DMS 273 (cell line): ENCODE results near the gene BACH2.

ENCODE experiments used
- DNase-seq: peaks from one replicate; lab custom pipeline; 2025; ENCODE audit not compliant: unreplicated experiment; lab: John Stamatoyannopoulos, UW

The BACH2 gene

GRCh38 chr6:90241229-90241880, 55.3 kb downstream of the BACH2 start:
- peak; percentile 77 for DNase-seq

- no peak for DNase-seq
Observed at GRCh38 chr6:90238496-90239266, 58.0 kb downstream of the BACH2 start.

- no peak for DNase-seq
Observed at GRCh38 chr6:90237350-90237990, 59.2 kb downstream of the BACH2 start.

- no peak for DNase-seq
Observed at GRCh38 chr6:90233994-90234393, 62.6 kb downstream of the BACH2 start.

- no peak for DNase-seq
Observed at GRCh38 chr6:90233213-90233612, 63.4 kb downstream of the BACH2 start.

- no peak for DNase-seq
Observed at GRCh38 chr6:90231798-90232197, 64.8 kb downstream of the BACH2 start.

GRCh38 chr6:90231308-90231707, 65.3 kb downstream of the BACH2 start:
- no peak for DNase-seq

GRCh38 chr6:90230548-90231215, 66.0 kb downstream of the BACH2 start:
- no peak for DNase-seq

- DNase-seq = no peak
Observed at GRCh38 chr6:90229331-90230010, 67.2 kb downstream of the BACH2 start.

- DNase-seq = no peak
Observed at GRCh38 chr6:90227673-90228072, 69.0 kb downstream of the BACH2 start.

GRCh38 chr6:90227213-90227612, 69.4 kb downstream of the BACH2 start:
- no peak for DNase-seq

GRCh38 chr6:90226257-90226656, 70.4 kb downstream of the BACH2 start:
- DNase-seq = no peak

GRCh38 chr6:90224196-90224595, 72.4 kb downstream of the BACH2 start:
- DNase-seq = no peak

- no peak for DNase-seq
Observed at GRCh38 chr6:90222724-90223198, 73.9 kb downstream of the BACH2 start.

- no peak for DNase-seq
Observed at GRCh38 chr6:90222008-90222407, 74.6 kb downstream of the BACH2 start.

- DNase-seq = no peak
Observed at GRCh38 chr6:90221403-90221802, 75.2 kb downstream of the BACH2 start.

GRCh38 chr6:90220273-90220672, 76.4 kb downstream of the BACH2 start:
- DNase-seq = no peak

- DNase-seq = peak; percentile 97
Observed at GRCh38 chr6:90219209-90219985, 77.2 kb downstream of the BACH2 start.

- DNase-seq = no peak
Observed at GRCh38 chr6:90218959-90219208, 77.8 kb downstream of the BACH2 start.

- DNase-seq = no peak
Observed at GRCh38 chr6:90217506-90218127, 79.0 kb downstream of the BACH2 start.
